Pancreas (tissue), 10 donors: ENCODE results near the gene CLEC17A. TPM values are rescaled to one million over a fixed set of nuclear protein-coding genes. Genes with fewer than 3 reads are reported as not detected.

Source experiments
- ATAC-seq, 4 donors: fragments of 200-7000 bp; cut with Tn5 transposase; one replicate each; pipeline versions ENCODE4 v1.8.0 to v1.9.1; 2020; ENCODE audit warnings: mild to moderate bottlenecking in 4 of 4, moderate library complexity in 4 of 4
- DNase-seq, 6 donors: peaks; one replicate each; pipeline ENCODE4 v3.0.0-alpha.2; 2020
- FAIRE-seq: peaks from 2 replicates; lab custom pipeline; 2012; peaks lifted over from hg19 to GRCh38; lab: Jason Lieb, UNC
- H3K27ac ChIP-seq, 4 donors: fragments of 200-600 bp; sonication (generic); 1 replicate in 3 of 4; 2 replicates in 1 of 4; pipeline versions ENCODE4 v1.5.0 to v1.8.0; 2020
- H3K27me3 ChIP-seq, 4 donors: fragments of 200-600 bp; one replicate each; pipeline ENCODE4 v1.8.0; 2021
- H3K36me3 ChIP-seq, 3 donors: fragments of 200-600 bp; sonication (generic) in 1 of 3; one replicate each; pipeline versions ENCODE4 v1.5.0 to v1.8.0; 2020 to 2021
- H3K4me1 ChIP-seq, 3 donors: fragments of 200-600 bp; one replicate each; pipeline ENCODE4 v1.8.0; 2021
- H3K4me3 ChIP-seq, 4 donors: fragments of 200-600 bp; sonication (generic) in 2 of 4; one replicate each; pipeline versions ENCODE4 v1.5.0 to v1.8.0; 2020 to 2021
- H3K9me3 ChIP-seq, 4 donors: fragments of 200-600 bp; one replicate each; pipeline ENCODE4 v1.8.0; 2021
- WGBS, 2 donors: extraction: QIAGEN DNeasy Blood & Tissue Kit; methylation state at CpG; one replicate each; pipeline ENCODE4 v1.1.7; 2013; 5-methylcytosine and 5-hydroxymethylcytosine counted together
- intact Hi-C, 3 donors: fragments of 100-400 bp; cut with DNase I; formaldehyde crosslinking; loops; one replicate each; pipeline versions ENCODE4 v1.11.1 to v1.14.2; 2022
- polyA plus RNA-seq, 2 donors: library from polyadenylated mRNA; stranded (reverse); fragments of 200-250 nt; gene quantifications; one replicate each; pipeline ENCODE4 v1.2.3, GENCODE V29; 2013
- total RNA-seq, 6 donors: library from RNA; stranded (reverse); fragmentation: NEBNext Ultra II Directional in 4 of 6; extraction: Animal tissue kit (Norgen Biotek cat#: 25700) in 4 of 6; gene quantifications; one replicate each; pipeline versions ENCODE4 v1.2.1 to v1.2.4, GENCODE V29; 2021 to 2023
- TF ChIP-seq, protein P1 (sequence below), 4 donors: fragments of 200-600 bp; sonication (generic) in 3 of 4; IDR thresholded peaks; one replicate each; pipeline versions ENCODE4 v1.5.0 to v1.8.0; 2021; ENCODE audit warnings: antibody characterized with exemption in 4 of 4
- donor health status: healthy with polysubstance abuse.
- donor health status: DM: no; HTN: no; CAD: no; lungs with moderate emphysema.
- donor health status: DM: no; HTN: no; CAD: no.
- donor health status: control.
- donor health status: control.
- donor health status: Bipolar disorder and iron deficiency.
- donor health status: DM: yes; HTN: yes; CAD: no.
- donor health status: DM: no; HTN: no; CAD: no.
- donor health status: DM: no; HTN: no; CAD: no.
- donor health status: DM: yes; HTN: yes; CAD: no.

CLEC17A gene
- total and polyA plus RNA-seq, 8 donors, result 0.09 to 0.15 (median 0.12) TPM; not detected in 4

DNA sequence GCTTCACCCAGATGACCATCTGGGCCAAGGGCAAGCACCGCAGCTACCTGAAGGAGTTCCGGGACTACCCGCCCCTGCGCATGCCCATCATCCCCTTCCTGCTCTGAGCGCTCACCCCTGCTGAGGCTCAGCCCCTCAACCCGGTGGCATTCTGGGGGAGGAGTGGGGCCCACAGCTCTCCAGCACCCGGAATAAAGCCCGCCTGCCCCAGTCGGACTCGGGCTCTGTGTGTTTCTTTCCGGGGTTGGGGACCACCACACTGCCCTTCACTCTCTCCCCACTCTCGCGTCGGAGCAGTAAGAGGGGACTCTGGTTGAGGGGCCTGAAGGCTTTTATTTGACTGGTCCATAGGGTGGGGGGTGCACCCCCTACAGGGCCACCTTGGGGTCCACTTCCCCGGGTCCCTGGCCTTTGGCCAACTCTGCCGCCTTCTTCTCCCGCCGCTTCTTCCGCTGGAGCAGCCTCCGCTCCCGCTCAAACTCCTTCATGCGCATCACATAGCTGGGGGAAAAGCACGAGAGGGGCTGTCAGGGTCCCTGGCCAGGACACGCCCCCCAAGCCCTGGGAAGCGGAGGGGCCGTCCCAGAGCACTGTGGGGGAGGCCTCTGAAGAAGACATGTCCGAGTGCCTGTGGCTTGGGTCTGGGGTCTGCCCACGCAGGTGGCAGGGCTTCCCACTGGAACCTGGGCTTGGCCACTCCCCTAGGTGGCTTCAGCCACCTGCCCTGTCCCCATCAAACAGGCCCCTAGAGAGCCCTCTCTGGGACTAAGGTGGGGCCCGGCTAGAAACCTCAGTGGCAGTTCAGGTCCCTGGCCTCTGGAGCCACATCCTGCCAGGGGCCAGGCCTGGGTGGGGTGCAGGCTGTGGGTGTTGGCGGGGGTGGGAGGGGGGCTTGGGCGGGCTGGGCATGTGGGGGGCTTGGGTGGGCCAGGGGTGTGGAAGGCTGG, 16.8 kb upstream of the CLEC17A start:
- WGBS, 2 donors, result 89 to 91% methylated on average over 24 to 26 of the region's 31 CpGs
- DNase-seq (peak in 1 of 6 donors; percentile 70), FAIRE-seq (no peak)

DNA sequence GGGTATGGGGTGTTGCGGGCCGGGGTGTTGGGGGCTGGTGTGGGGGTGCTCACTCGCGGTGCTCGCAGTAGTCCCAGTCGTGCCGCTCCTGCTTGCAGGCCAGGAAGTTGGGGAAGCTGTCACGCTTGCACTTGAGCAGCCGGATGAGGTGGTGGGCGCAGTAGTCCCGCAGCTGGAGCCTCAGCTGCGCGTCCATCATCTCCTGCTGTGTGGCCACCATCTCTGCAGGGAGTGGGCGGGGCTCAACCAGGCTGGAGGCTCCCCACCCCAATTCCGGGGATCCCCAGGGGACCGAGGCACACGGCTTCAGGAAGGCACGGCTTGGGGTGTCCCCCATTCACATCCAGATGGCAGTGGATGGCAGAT, 16.2 kb upstream of the CLEC17A start:
- H3K36me3 ChIP-seq, result no peaks in the 10 kb centered on the region
- H3K27ac ChIP-seq, result no peak overlapping the region
- no peaks in the 10 kb centered on the region for H3K27me3 ChIP-seq
- no peak for FAIRE-seq
- intact Hi-C loops, result no loop called here
- no peaks in the 10 kb centered on the region for H3K9me3 ChIP-seq
- 83 to 84% methylated on average over 18 of the region's 18 CpGs for WGBS, 2 donors
- DNase-seq, result peak in 1 of 6 donors; percentile 68
- H3K4me3 ChIP-seq, result no peak overlapping the region
- TF ChIP-seq, protein P1, sequence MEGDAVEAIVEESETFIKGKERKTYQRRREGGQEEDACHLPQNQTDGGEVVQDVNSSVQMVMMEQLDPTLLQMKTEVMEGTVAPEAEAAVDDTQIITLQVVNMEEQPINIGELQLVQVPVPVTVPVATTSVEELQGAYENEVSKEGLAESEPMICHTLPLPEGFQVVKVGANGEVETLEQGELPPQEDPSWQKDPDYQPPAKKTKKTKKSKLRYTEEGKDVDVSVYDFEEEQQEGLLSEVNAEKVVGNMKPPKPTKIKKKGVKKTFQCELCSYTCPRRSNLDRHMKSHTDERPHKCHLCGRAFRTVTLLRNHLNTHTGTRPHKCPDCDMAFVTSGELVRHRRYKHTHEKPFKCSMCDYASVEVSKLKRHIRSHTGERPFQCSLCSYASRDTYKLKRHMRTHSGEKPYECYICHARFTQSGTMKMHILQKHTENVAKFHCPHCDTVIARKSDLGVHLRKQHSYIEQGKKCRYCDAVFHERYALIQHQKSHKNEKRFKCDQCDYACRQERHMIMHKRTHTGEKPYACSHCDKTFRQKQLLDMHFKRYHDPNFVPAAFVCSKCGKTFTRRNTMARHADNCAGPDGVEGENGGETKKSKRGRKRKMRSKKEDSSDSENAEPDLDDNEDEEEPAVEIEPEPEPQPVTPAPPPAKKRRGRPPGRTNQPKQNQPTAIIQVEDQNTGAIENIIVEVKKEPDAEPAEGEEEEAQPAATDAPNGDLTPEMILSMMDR (IDR thresholded peaks at IDR 0.05), result no peak
- H3K4me1 ChIP-seq, result peaks cover 4 to 8% (median 6%) of the 10 kb centered on the region in 3 donors
- ATAC-seq, result no peak

More for the DNA sequence above, 16.8 kb upstream of the CLEC17A start:
- Histone ChIP-seq H3K27ac (no peak overlapping the region), H3K27me3 (no peaks in the 10 kb centered on the region), H3K9me3 (no peaks in the 10 kb centered on the region), H3K4me1 (peaks cover 4 to 8% (median 7%) of the 10 kb centered on the region in 3 donors), H3K36me3 (no peaks in the 10 kb centered on the region), H3K4me3 (no peak overlapping the region)
- no peak for ATAC-seq
- intact Hi-C loops, result no loop called here
- TF ChIP-seq, protein P1 (IDR thresholded peaks at IDR 0.05), result no peak

DNA sequence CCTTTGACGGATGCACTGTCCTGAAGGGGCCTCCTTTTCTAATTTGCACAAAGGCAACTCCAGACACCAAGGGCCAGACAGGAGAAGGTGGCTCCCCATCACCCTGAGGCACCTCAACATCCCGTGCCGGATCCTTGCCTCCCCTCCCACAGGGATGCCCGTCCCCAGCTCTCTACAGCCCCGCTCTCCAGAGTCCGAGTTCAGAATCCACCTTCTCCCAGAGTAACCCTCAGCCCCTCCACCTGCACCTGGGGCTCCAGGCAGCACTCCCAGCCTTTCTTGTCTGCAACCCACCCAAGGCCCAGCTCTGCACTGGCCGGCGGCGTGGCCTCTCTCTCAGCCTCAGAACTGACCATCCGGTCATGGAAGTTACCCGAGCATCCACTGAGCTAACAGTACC, 15.8 kb upstream of the CLEC17A start:
- Histone ChIP-seq H3K4me1 (peaks cover 4 to 9% (median 4%) of the 10 kb centered on the region in 3 donors), H3K27ac (no peak overlapping the region), H3K4me3 (no peak overlapping the region), H3K27me3 (no peaks in the 10 kb centered on the region), H3K9me3 (no peaks in the 10 kb centered on the region), H3K36me3 (no peaks in the 10 kb centered on the region)
- TF ChIP-seq, protein P1 (IDR thresholded peaks at IDR 0.05), result no peak
- FAIRE-seq, result no peak
- ATAC-seq, result no peak
- DNase-seq, result peak in 1 of 6 donors; percentile 55
- 80 to 84% methylated on average over 11 of the region's 11 CpGs for WGBS, 2 donors
- intact Hi-C loops, result no loop called here

DNA sequence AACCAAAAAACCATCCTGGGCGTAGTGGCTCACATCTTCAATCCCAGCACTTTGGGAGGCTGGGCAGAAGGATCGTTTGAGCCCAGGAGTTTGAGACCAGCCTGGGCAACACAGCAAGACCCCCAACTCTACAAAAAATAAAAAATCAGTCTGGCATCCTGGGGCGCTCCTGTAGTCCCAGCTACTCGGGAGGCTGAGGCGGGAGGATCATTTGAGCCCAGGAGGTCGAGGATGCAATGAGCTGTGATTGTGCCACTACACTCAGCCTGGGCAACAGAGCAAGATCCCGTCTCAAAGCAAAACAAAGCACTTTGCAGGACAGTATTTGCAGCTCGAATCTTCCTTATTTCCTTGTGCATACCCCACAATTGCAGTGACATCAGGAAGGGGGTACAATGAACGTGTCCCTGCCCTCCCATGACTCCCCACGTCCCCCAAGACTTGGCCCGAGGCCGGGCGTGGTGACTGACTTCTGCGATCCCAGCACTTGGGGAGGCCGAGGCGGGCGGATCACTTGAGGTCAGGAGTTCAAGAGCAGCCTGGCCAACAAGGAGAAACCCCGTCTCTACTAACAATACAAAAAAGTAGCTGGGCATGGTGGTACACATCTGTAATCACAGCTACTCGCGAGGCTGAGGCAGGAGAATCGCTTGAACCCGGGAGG, 11.9 kb upstream of the CLEC17A start:
- no peaks in the 10 kb centered on the region for H3K9me3 ChIP-seq
- peaks cover 6 to 12% (median 7%) of the 10 kb centered on the region in 3 donors for H3K4me1 ChIP-seq
- intact Hi-C loops, result loop anchor here in 1 of 3 donors (10.0 kb wide), 1 partner anchor 324 kb away; no protein-coding TSS in a partner anchor
- FAIRE-seq, result no peak
- no peak overlapping the region for H3K27ac ChIP-seq
- no peak for ATAC-seq
- peak in 1 of 6 donors; percentile 56 for DNase-seq
- peak overlapping the region; percentile 87 to 99 (median 93) for H3K4me3 ChIP-seq
- H3K27me3 ChIP-seq, result no peaks in the 10 kb centered on the region
- TF ChIP-seq, protein P1 (IDR thresholded peaks at IDR 0.05), result no peak
- WGBS, 2 donors, result 30 to 31% methylated on average over 22 of the region's 22 CpGs
- H3K36me3 ChIP-seq, result no peaks in the 10 kb centered on the region
